ENCODE measurements around the gene ZNF784. TPM values are rescaled to one million over a fixed set of nuclear protein-coding genes. Genes with fewer than 3 reads are reported as not detected.

ZNF784 gene
- total and polyA plus RNA-seq, 9 of the 15 experiments (the other 6 are each of a cell fraction or from before 2014, with no cell fraction given): 0.14 to 6.1 (median 2.1) TPM

GRCh38 chr19:55647732-55648584 is 23.6 kb upstream of the ZNF784 start, which contains the start of gene CCDC106 (continued):
- TF ChIP-seq MAZ (CRISPR knock-in tag; conservative IDR thresholded peaks at IDR 0.05 in 1 of 2, IDR thresholded peaks at IDR 0.05 in 1 of 2) (peak; percentile 97), POLR2AphosphoS5 (IDR thresholded peaks at IDR 0.05; ENCODE audit: control insufficient read depth, insufficient read depth, low read depth, low read length) (no peak), FOXJ3 (CRISPR knock-in tag; IDR thresholded peaks at IDR 0.05) (no peak), ZNF431 (CRISPR knock-in tag; IDR thresholded peaks at IDR 0.05) (peak; percentile 66; the same call in 1 of the 2 replicates), TFAP4 (CRISPR knock-in tag; IDR thresholded peaks at IDR 0.05; ENCODE audit: borderline replicate concordance) (peak; percentile 33; the same call in 1 of the 2 replicates), TCF7L2 (IDR thresholded peaks at IDR 0.05; ENCODE audit: low read depth, low read length) (no peak), ZNF589 (CRISPR knock-in tag; IDR thresholded peaks at IDR 0.05; ENCODE audit: low read depth) (0 out of 2 replicates have a peak, but pooled peaks have one; percentile 13), SMAD4 (CRISPR knock-in tag; conservative IDR thresholded peaks at IDR 0.05) (peak; percentile 57), NFIC (IDR thresholded peaks at IDR 0.05) (peak; percentile 70), PHTF2 (CRISPR knock-in tag; IDR thresholded peaks at IDR 0.05) (no peak), THRB (CRISPR knock-in tag; conservative IDR thresholded peaks at IDR 0.05) (no peak)
- TF ChIP-seq, protein P1, sequence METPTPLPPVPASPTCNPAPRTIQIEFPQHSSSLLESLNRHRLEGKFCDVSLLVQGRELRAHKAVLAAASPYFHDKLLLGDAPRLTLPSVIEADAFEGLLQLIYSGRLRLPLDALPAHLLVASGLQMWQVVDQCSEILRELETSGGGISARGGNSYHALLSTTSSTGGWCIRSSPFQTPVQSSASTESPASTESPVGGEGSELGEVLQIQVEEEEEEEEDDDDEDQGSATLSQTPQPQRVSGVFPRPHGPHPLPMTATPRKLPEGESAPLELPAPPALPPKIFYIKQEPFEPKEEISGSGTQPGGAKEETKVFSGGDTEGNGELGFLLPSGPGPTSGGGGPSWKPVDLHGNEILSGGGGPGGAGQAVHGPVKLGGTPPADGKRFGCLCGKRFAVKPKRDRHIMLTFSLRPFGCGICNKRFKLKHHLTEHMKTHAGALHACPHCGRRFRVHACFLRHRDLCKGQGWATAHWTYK (CRISPR knock-in tag; IDR thresholded peaks at IDR 0.05): no peak
- TF ChIP-seq, protein P2, sequence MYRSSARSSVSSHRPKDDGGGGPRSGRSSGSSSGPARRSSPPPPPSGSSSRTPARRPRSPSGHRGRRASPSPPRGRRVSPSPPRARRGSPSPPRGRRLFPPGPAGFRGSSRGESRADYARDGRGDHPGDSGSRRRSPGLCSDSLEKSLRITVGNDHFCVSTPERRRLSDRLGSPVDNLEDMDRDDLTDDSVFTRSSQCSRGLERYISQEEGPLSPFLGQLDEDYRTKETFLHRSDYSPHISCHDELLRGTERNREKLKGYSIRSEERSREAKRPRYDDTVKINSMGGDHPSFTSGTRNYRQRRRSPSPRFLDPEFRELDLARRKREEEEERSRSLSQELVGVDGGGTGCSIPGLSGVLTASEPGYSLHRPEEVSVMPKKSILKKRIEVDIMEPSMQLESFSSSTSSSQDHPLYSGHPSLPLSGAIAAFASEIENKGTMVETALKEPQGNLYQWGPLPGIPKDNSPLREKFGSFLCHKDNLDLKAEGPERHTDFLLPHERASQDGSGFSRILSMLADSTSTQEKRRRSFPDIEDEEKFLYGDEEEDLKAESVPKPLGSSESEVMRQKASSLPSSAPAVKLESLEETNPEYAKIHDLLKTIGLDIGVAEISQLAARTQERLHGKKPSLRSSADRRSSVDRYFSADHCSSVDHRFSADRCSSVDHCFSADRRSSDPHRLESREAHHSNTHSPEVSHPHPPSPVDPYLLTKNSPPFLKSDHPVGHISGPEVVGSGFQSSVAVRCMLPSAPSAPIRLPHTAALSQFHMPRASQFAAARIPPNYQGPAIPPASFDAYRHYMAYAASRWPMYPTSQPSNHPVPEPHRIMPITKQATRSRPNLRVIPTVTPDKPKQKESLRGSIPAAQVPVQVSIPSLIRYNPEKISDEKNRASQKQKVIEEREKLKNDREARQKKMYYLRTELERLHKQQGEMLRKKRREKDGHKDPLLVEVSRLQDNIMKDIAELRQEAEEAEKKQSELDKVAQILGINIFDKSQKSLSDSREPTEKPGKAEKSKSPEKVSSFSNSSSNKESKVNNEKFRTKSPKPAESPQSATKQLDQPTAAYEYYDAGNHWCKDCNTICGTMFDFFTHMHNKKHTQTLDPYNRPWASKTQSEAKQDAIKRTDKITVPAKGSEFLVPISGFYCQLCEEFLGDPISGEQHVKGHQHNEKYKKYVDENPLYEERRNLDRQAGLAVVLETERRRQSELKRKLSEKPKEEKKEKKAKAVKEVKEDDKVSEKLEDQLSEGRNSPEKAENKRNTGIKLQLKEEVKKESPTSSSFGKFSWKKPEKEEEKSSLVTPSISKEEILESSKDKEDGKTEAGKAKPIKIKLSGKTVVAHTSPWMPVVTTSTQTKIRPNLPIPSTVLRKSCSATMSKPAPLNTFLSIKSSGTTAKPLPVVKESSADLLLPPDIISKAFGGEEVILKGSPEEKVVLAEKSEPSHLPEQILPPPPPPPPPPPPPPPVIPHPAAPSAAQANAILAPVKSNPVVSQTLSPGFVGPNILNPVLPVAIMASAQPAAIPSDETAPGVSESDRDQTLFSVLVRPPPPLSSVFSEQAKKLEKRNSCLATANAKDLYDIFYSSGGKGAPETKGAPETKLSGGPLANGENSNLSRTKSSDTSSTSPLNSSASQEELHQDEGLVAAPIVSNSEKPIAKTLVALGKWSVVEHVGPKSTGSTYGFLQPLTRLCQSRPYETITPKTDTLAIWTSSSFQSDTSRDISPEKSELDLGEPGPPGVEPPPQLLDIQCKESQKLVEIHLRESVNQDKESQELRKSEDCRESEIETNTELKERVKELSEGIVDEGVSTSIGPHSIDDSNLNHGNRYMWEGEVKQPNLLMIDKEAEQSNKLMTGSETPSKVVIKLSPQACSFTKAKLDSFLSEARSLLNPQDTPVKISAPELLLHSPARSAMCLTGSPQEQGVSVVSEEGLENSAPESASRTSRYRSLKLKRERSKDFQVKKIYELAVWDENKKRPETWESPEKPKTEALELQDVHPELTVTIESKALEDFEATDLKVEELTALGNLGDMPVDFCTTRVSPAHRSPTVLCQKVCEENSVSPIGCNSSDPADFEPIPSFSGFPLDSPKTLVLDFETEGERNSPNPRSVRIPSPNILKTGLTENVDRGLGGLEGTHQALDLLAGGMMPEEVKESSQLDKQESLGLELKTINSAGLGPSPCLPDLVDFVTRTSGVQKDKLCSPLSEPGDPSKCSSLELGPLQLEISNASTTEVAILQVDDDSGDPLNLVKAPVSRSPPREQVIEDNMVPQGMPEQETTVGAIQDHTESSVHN (IDR thresholded peaks at IDR 0.05; ENCODE audit: borderline replicate concordance in 1 of 2, low read depth in 1 of 2): no peak

All from K562 (cell line).